CD14-positive monocyte (primary cell): ENCODE results near the gene CTNND2. TPM values are rescaled to one million over a fixed set of nuclear protein-coding genes. Genes with fewer than 3 reads are reported as not detected.

Experiments
- DNase-seq, 3 donors: peaks; one replicate each; pipeline ENCODE4 v3.0.0-alpha.2; 2011 to 2022
- H2AFZ ChIP-seq: 2 replicates; pipeline ENCODE4 v1.6.0; 2012; ENCODE audit warnings: mild to moderate bottlenecking, low read depth, low read length, inconsistent platforms; ENCODE audit not compliant: insufficient read depth, poor library complexity, severe bottlenecking
- H3K27ac ChIP-seq, 2 donors: 1 replicate in 1 of 2; 2 replicates in 1 of 2; pipeline ENCODE4 v1.5.1; 2012 to 2013; ENCODE audit warnings: low read length in 2 of 2, control low read depth in 1 of 2, inconsistent platforms in 1 of 2, low read depth in 1 of 2, mild to moderate bottlenecking in 1 of 2
- H3K27me3 ChIP-seq, 2 donors: one replicate each; pipeline versions ENCODE4 v1.6.0 to v1.6.1; 2011 to 2013; ENCODE audit warnings: low read length in 2 of 2; ENCODE audit not compliant: control insufficient read depth in 2 of 2, insufficient read depth in 2 of 2
- H3K36me3 ChIP-seq, 2 donors: replicated peaks in 1 of 2; 1 replicate in 1 of 2; 2 replicates in 1 of 2; pipeline versions ENCODE4 v1.5.1 to v1.6.1; 2012 to 2013; ENCODE audit warnings: low read length in 2 of 2, control low read depth in 1 of 2, inconsistent platforms in 1 of 2, mild to moderate bottlenecking in 1 of 2; ENCODE audit not compliant: insufficient read depth in 2 of 2, control insufficient read depth in 1 of 2
- H3K4me1 ChIP-seq, 2 donors: 1 replicate in 1 of 2; 2 replicates in 1 of 2; pipeline versions ENCODE4 v1.5.1 to v1.6.1; 2012 to 2013; ENCODE audit warnings: low read length in 2 of 2, control low read depth in 1 of 2, inconsistent platforms in 1 of 2, mild to moderate bottlenecking in 1 of 2, moderate library complexity in 1 of 2; ENCODE audit not compliant: insufficient read depth in 2 of 2, control insufficient read depth in 1 of 2
- H3K4me2 ChIP-seq: replicated peaks from 2 replicates; pipeline ENCODE3; 2012; ENCODE audit warnings: low read length, moderate library complexity, mild to moderate bottlenecking; ENCODE audit not compliant: poor library complexity, severe bottlenecking; ENCODE audit errors: extremely low read depth
- H3K4me3 ChIP-seq, 3 experiments: fragments of 200-600 bp in 1 of 3; sonication (generic) in 1 of 3; replicated peaks in 1 of 3; 1 replicate in 2 of 3; 2 replicates in 1 of 3; pipeline ENCODE4 v1.5.1; 2011 to 2013; ENCODE audit warnings: low read length in 3 of 3, mild to moderate bottlenecking in 3 of 3, control low read depth in 2 of 3, low read depth in 2 of 3, inconsistent platforms in 1 of 3, moderate library complexity in 1 of 3
- H3K79me2 ChIP-seq: 2 replicates; pipeline ENCODE4 v1.6.0; 2012; ENCODE audit warnings: mild to moderate bottlenecking, control low read depth, inconsistent platforms, low read length, moderate library complexity; ENCODE audit not compliant: insufficient read depth
- H3K9ac ChIP-seq: 2 replicates; pipeline ENCODE4 v1.6.0; 2017; ENCODE audit warnings: low read length, mild to moderate bottlenecking; ENCODE audit not compliant: insufficient read depth, poor library complexity, severe bottlenecking
- H3K9me3 ChIP-seq, 2 donors: replicated peaks in 1 of 2; 1 replicate in 1 of 2; 2 replicates in 1 of 2; pipeline versions ENCODE4 v1.5.1 to v1.6.1; 2012 to 2013; ENCODE audit warnings: low read length in 2 of 2, control low read depth in 1 of 2; ENCODE audit not compliant: control insufficient read depth in 1 of 2, insufficient read depth in 1 of 2
- H4K20me1 ChIP-seq: 2 replicates; pipeline ENCODE4 v1.6.0; 2012; ENCODE audit warnings: mild to moderate bottlenecking, low read length, control low read depth, moderate library complexity; ENCODE audit not compliant: insufficient read depth
- H3K27ac Mint-ChIP-seq, 7 donors: one replicate each; pipeline ENCODE4 v1.8.0; 2020; ENCODE audit warnings: mild to moderate bottlenecking in 7 of 7, mixed read lengths in 7 of 7, moderate library complexity in 6 of 7, inconsistent platforms in 2 of 7
- H3K27me3 Mint-ChIP-seq, 3 donors: one replicate each; pipeline ENCODE4 v1.8.0; 2021 to 2022; ENCODE audit warnings: low read depth in 3 of 3, mild to moderate bottlenecking in 3 of 3, mixed read lengths in 3 of 3, moderate library complexity in 3 of 3, inconsistent platforms in 1 of 3
- H3K36me3 Mint-ChIP-seq, 2 donors: one replicate each; pipeline ENCODE4 v1.8.0; 2020; ENCODE audit warnings: mixed read lengths in 2 of 2, inconsistent platforms in 1 of 2, mild to moderate bottlenecking in 1 of 2
- H3K4me1 Mint-ChIP-seq: one replicate; pipeline ENCODE4 v1.8.0; 2020; ENCODE audit warnings: mild to moderate bottlenecking, mixed read lengths
- H3K4me3 Mint-ChIP-seq, 2 donors: one replicate each; pipeline ENCODE4 v1.8.0; 2020; ENCODE audit warnings: mild to moderate bottlenecking in 2 of 2, mixed read lengths in 2 of 2, moderate library complexity in 1 of 2
- H3K9me3 Mint-ChIP-seq, 7 donors: one replicate each; pipeline ENCODE4 v1.8.0; 2020 to 2022; ENCODE audit warnings: mixed read lengths in 7 of 7, mild to moderate bottlenecking in 6 of 7, moderate library complexity in 6 of 7, inconsistent platforms in 2 of 7
- CTCF ChIP-seq: fragments of 200-600 bp; IDR thresholded peaks from one replicate; pipeline ENCODE4 v1.8.0; 2022; ENCODE audit warnings: antibody characterized with exemption, mild to moderate bottlenecking
- WGBS: methylation state at CpG from one replicate; pipeline ENCODE4 v1.1.5; 2013; ENCODE audit warnings: missing lambda C conversion rate; ENCODE audit not compliant: insufficient coverage; 5-methylcytosine and 5-hydroxymethylcytosine counted together
- intact Hi-C, 2 donors: fragments of 100-400 bp; cut with micrococcal nuclease; formaldehyde crosslinking; loops; one replicate each; pipeline versions ENCODE4 v1.15.0 to v1.15.1; 2023
- polyA plus RNA-seq, 3 donors: library from polyadenylated mRNA; depleted of rRNA in 1 of 3; unstranded in 2 of 3; stranded (reverse) in 1 of 3; fragments of 300-500 nt in 2 of 3; fragments of >200 nt in 1 of 3; fragmentation: Illumina TruSeq in 2 of 3; gene quantifications; 1 replicate in 2 of 3; 2 replicates in 1 of 3; pipeline ENCODE4 v1.2.3, GENCODE V29; 2012 to 2021

Gene CTNND2
- polyA plus RNA-seq, 3 donors: not detected

GRCh38 chr5:11384441-11385250, 519.6 kb downstream of the CTNND2 start:
- H3K27me3 ChIP-seq: peaks cover 54 to 58% of the 10 kb centered on the region in 2 donors
- Mint-ChIP-seq H3K36me3 (peaks cover 0 to 6% of the 10 kb centered on the region in 2 donors), H3K9me3 (peaks cover 0 to 5% (median 1%) of the 10 kb centered on the region in 7 donors), H3K27me3 (peaks cover 52 to 57% (median 54%) of the 10 kb centered on the region in 3 donors), H3K4me3 (peak overlapping the region; percentile 61 to 90), H3K4me1 (peaks cover 10% of the 10 kb centered on the region), H3K27ac (no peak overlapping the region)
- peaks cover 3 to 11% of the 10 kb centered on the region in 2 donors for H3K9me3 ChIP-seq
- DNase-seq: no peak
- H3K9ac ChIP-seq: no peak overlapping the region
- no peak for TF ChIP-seq CTCF
- no peaks in the 10 kb centered on the region for H3K79me2 ChIP-seq
- no peaks in the 10 kb centered on the region for H3K36me3 ChIP-seq
- no peak overlapping the region for H3K27ac ChIP-seq
- WGBS: 3% methylated on average over 95 of the region's 96 CpGs
- H3K4me2 ChIP-seq: peak overlapping the region; percentile 16
- peaks cover 2 to 5% of the 10 kb centered on the region in 2 donors for H3K4me1 ChIP-seq
- H3K4me3 ChIP-seq: no peak overlapping the region
- no peaks in the 10 kb centered on the region for H4K20me1 ChIP-seq
- no peak overlapping the region for H2AFZ ChIP-seq
- intact Hi-C loops: no loop called here

- H3K4me3 Mint-ChIP-seq: peak overlapping the region in 1 of 2 donors; percentile 78
These were observed 520.6 kb downstream of the CTNND2 start for GRCh38 chr5:11383506-11384095.

More at GRCh38 chr5:11383506-11384095, 520.6 kb downstream of the CTNND2 start:
- Histone ChIP-seq H3K36me3 (no peaks in the 10 kb centered on the region), H3K27me3 (peaks cover 54 to 58% of the 10 kb centered on the region in 2 donors), H3K9ac (no peak overlapping the region), H2AFZ (no peak overlapping the region), H3K4me1 (peaks cover 2 to 5% of the 10 kb centered on the region in 2 donors), H3K4me3 (no peak overlapping the region), H4K20me1 (no peaks in the 10 kb centered on the region), H3K4me2 (no peak overlapping the region), H3K27ac (no peak overlapping the region), H3K9me3 (peaks cover 3 to 11% of the 10 kb centered on the region in 2 donors), H3K79me2 (no peaks in the 10 kb centered on the region)
- intact Hi-C loops: no loop called here
- Mint-ChIP-seq H3K4me1 (peaks cover 10% of the 10 kb centered on the region), H3K9me3 (peaks cover 0 to 5% (median 1%) of the 10 kb centered on the region in 7 donors), H3K36me3 (peaks cover 0 to 6% of the 10 kb centered on the region in 2 donors), H3K27ac (no peak overlapping the region), H3K27me3 (peaks cover 52 to 57% (median 54%) of the 10 kb centered on the region in 3 donors)
- no peak for TF ChIP-seq CTCF
- WGBS: 80% methylated on average over 1 of the region's 7 CpGs
- no peak for DNase-seq
